HG03442 (cell line): ENCODE measurements around the gene SYT14.
"Not testable (repeated sequence)": the region's sequence is repeated elsewhere in the genome, so short reads cannot be mapped to it uniquely, and the experiment has no call there.

Experiments
- ATAC-seq: cut with Tn5 transposase; IDR thresholded peaks from one replicate; pipeline ENCODE4 v1.9.1; 2021; ENCODE audit warnings: mild to moderate bottlenecking, moderate library complexity; ENCODE audit not compliant: unreplicated experiment

SYT14 gene

GRCh38 chr1:210195635-210196160 lies 257.7 kb downstream of the SYT14 start:
- no peak for ATAC-seq

DNA sequence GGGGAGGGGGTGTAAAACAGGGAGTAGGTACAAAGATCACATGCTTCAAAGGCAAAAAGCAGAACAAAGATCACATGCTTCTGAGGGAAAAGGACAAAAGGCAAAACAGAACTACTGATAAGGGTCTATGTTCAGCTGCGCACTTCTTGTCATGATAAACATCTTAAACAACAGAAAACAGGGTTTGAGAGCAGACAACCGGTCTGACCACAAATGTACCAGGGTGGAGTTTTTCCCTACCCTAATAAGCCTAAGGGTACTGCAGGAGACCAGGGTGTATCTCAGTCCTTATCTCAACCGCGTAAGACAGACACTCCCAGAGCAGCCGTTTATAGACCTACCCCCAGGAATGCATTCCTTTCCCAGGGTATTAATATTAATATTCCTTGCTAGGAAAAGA lies 258.2 kb downstream of the SYT14 start:
- ATAC-seq = not testable (repeated sequence)

GRCh38 chr1:210198840-210199239 lies 260.8 kb downstream of the SYT14 start:
- no peak for ATAC-seq

DNA sequence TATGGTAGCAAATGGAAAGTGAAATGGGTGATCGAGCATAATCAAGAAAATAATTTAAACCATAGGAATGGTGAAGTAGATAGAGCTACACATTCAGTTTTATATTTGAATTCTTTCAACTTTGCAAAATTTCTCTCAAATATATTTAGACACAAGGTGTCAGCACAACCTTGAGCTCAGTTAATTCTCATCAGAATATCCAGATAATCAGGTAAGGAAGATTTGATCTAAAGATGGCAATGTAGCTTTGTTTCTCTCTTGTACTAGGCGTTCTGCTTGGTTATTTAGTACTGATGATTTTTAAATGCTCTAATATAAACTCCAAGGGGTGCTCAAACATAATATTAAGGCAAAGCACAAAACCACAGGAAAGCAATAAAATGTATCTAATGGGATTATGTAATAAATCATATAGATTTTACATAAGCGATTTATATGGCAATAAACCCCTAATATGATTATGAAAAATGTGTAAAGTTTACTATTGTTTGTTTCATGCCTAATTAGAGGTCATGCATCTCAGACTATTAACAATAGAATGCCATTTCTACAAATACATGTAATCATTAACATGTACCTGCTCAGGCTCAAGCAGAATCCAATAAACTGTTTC lies 262.2 kb downstream of the SYT14 start:
- no peak for ATAC-seq

- no peak for ATAC-seq
These were observed 263.7 kb downstream of the SYT14 start for GRCh38 chr1:210201681-210202080.

DNA sequence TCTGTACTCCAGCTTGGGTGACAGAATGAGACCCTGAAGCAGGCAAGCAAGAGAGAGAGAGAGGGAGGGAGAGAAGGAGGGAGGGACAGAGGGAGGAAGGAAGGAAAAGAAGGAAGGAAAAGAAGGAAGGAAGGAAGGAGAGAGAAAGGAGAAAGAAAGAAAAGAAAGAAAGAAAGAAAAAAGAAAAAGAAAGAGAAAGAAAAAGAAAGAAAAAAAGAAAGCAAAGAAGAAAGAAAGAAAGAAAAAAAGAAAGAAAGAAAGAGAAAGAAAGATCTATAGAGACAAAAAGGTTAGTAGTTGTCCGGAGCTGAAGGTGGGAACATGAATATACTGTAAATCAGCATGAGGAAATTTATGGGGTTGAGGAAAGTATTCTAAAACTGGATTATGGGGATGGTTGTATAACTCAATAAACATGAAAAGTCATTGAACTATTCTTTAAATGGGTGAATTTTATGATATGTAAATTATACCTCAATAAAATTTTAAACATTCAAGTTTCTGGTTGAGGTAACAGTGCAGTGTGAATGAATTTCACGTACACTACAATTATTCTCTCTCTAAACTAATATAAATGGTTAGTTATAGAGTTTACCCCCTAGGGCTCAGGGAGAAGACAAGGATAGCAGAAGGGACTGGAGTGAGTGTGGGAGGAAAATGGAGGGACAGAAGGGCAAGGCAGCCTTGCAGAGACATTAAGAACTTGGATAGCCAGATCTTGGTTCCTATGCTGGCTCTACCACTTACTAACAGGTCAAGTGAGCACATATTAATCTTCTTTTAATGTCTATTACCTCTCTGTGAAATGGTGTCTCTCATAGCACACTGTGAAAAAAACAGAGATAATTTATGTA lies 269.8 kb downstream of the SYT14 start:
- ATAC-seq = no peak

DNA sequence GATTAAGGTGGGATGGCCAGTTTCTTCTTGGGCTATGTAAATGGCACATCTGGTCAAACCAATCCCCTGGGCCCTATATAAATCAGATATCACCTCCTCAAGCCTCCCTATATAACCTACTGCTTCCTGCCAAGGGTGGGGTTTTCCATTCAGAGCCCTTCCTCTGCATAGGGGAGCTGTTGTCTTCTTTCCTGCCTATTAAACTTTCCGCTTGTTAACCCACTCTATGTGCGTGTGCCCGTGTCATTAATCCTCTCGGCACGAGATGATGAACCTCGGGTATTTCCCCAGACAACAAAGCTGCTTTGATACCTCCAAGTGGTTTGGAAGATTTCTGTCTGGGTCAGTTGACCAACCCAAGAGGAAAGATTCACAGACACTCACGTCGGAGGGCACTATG lies 275.3 kb downstream of the SYT14 start:
- ATAC-seq = no peak

GRCh38 chr1:210214573-210215409 lies 276.8 kb downstream of the SYT14 start:
- no peak for ATAC-seq

GRCh38 chr1:210217482-210217881 lies 279.5 kb downstream of the SYT14 start:
- no peak for ATAC-seq

DNA sequence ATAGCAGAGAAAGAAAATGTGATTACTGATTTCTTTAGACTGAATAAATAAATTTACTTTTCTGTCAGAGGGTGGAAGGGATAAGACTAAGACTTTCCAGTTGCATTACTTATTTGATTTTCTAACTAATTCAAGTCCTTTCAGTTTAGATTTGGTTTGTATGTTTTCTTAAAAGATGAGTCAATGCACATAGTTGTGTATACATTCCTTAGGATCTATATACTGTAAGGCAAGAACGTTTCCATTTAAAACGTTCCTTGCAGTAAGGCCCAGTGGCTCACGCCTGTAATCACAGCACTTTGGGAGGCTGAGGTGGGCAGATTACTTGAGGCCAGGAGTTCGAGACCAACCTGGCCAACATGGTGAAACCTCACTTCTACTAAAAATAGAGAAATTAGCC lies 280.0 kb downstream of the SYT14 start:
- no peak for ATAC-seq
